Urinary bladder (tissue), 4 donors: ENCODE data around the gene CCND1. TPM values are rescaled to one million over a fixed set of nuclear protein-coding genes. Genes with fewer than 3 reads are reported as not detected.

Experiments used
- DNase-seq: peaks from one replicate; pipeline ENCODE4 v3.0.0-alpha.2; 2015; ENCODE audit errors: extremely low spot score
- H3K27ac ChIP-seq: one replicate; pipeline ENCODE4 v1.5.1; 2013; ENCODE audit warnings: low read depth, mild to moderate bottlenecking, moderate library complexity
- H3K36me3 ChIP-seq: one replicate; pipeline ENCODE4 v1.6.1; 2013; ENCODE audit warnings: mild to moderate bottlenecking, moderate library complexity; ENCODE audit not compliant: insufficient read depth
- H3K4me1 ChIP-seq: one replicate; pipeline ENCODE4 v1.6.1; 2013; ENCODE audit warnings: mild to moderate bottlenecking, moderate library complexity; ENCODE audit not compliant: insufficient read depth
- H3K4me3 ChIP-seq: one replicate; pipeline ENCODE4 v1.5.1; 2013; ENCODE audit warnings: low read depth, low read length
- WGBS: extraction: QIAGEN DNeasy Blood & Tissue Kit; methylation state at CpG from one replicate; pipeline ENCODE4 v1.1.7; 2013; 5-methylcytosine and 5-hydroxymethylcytosine counted together
- polyA plus RNA-seq: library from polyadenylated mRNA; stranded (reverse); fragments of 200-250 nt; gene quantifications from one replicate; pipeline ENCODE4 v1.2.3, GENCODE V29; 2013
- total RNA-seq: library from RNA; depleted of rRNA; stranded (reverse); fragments of >200 nt; gene quantifications from one replicate; pipeline ENCODE4 v1.2.3, GENCODE V29; 2014
- donor health status: healthy with polysubstance abuse.
- donor health status: healthy.

CCND1 gene
- total and polyA plus RNA-seq, 2 donors = 17.5 to 78.8 TPM

DNA sequence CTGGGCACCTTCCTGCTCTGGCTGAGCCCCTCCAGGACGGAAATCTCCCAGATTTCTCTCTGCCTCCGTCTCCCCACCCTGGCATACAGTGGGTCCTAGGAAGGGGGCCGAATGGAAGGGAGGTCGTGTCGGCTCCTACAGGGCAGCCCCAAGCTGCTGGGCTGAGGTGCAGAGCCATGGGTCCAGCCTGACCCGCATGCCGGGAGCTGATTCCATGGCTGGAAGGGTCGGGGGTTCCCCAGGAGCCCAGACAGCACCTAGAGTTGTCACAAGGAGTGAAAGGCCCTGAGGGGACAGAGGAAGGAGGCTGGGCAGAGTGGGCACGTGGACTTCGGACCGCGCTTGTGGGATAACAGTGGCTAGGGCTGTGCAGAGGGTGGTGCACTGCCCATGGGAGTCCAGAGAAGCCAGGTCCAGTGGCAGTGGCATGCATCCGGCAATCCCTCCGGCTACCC, 16.5 kb downstream of the CCND1 start:
- no peak for DNase-seq
- Histone ChIP-seq H3K36me3 (peaks cover 2% of the 10 kb centered on the region), H3K4me1 (no peaks in the 10 kb centered on the region)

DNA sequence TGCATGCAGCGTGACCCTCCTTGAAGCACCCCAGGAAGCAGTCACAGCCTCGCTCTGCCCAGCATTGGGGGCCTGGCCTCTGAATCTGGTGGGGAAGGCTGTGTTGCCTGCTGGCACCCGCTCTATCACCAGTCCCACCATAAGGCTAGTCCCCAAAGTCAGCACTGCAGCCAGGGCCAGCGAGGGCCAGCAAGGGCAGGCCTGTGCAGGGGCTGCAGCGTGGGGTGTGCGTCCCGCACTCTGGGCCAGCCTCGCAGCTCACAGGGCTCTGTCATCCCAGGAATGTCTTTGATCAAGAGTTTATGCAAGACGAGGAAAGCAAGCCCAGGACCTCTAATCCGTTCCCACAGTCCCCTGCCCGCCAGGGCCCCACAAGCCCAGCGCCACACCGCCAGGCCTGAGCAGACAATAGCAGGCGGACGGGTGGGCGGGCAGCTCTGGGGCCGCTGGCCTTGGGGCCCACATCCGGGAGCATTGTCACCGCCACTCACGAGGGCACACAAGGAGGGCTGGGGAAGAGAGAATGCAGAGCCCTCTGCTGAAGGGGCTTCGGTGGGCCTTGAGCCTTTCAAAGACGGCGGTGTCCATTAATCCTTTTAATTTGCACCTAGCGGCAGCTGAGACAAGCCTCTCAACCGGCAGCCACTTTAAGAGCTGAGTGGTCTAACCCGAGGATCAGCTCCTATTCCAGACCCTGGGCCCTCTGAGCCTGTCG, 17.1 kb downstream of the CCND1 start:
- 46% methylated on average over 27 of the region's 27 CpGs for WGBS
- no peak overlapping the region for H3K27ac ChIP-seq
- no peak for DNase-seq
- peaks cover 2% of the 10 kb centered on the region for H3K36me3 ChIP-seq
- H3K4me1 ChIP-seq = no peaks in the 10 kb centered on the region
- H3K4me3 ChIP-seq = no peak overlapping the region

More for the DNA sequence above, 16.5 kb downstream of the CCND1 start:
- 90% methylated on average over 14 of the region's 14 CpGs for WGBS
- no peak overlapping the region for H3K27ac ChIP-seq
- H3K4me3 ChIP-seq = no peak overlapping the region

- H3K4me1 ChIP-seq = no peaks in the 10 kb centered on the region
- H3K4me3 ChIP-seq = no peak overlapping the region
- WGBS = 66% methylated on average over 18 of the region's 18 CpGs
- DNase-seq = no peak
- no peaks in the 10 kb centered on the region for H3K36me3 ChIP-seq
- no peak overlapping the region for H3K27ac ChIP-seq
Observed at GRCh38 chr11:69658626-69659450, 17.9 kb downstream of the CCND1 start.

- WGBS = 91% methylated on average over 12 of the region's 12 CpGs
- Histone ChIP-seq H3K27ac (no peak overlapping the region), H3K4me3 (no peak overlapping the region), H3K36me3 (no peaks in the 10 kb centered on the region), H3K4me1 (no peaks in the 10 kb centered on the region)
- DNase-seq = no peak
Observed at GRCh38 chr11:69659591-69659990, 18.6 kb downstream of the CCND1 start.

- no peaks in the 10 kb centered on the region for H3K4me1 ChIP-seq
- WGBS = 94% methylated on average over 4 of the region's 4 CpGs
- H3K36me3 ChIP-seq = no peaks in the 10 kb centered on the region
- no peak overlapping the region for H3K4me3 ChIP-seq
- H3K27ac ChIP-seq = no peak overlapping the region
- no peak for DNase-seq
Observed at GRCh38 chr11:69660001-69660500, 19.1 kb downstream of the CCND1 start.

DNA sequence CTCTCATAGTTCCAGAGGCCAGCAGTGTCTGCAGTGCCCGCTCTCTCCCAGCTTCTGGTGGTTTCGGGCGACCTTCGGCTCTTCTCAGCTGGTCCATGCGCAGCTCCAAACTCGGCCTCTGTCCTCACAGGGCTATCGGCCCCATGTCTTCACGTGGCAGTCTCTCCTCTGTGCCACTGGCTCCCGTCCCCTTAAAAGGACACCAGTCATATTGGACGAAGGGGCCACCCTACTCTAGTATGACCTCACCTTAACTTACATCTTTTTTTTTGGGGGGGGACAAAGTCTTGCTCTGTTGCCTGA, 20.4 kb downstream of the CCND1 start:
- H3K4me1 ChIP-seq = no peaks in the 10 kb centered on the region
- H3K4me3 ChIP-seq = no peak overlapping the region
- no peak for DNase-seq
- 73% methylated on average over 10 of the region's 10 CpGs for WGBS
- no peak overlapping the region for H3K27ac ChIP-seq
- H3K36me3 ChIP-seq = no peaks in the 10 kb centered on the region

- 85% methylated on average over 16 of the region's 16 CpGs for WGBS
- H3K4me3 ChIP-seq = no peak overlapping the region
- no peak for DNase-seq
- H3K4me1 ChIP-seq = no peaks in the 10 kb centered on the region
- H3K27ac ChIP-seq = no peak overlapping the region
- no peaks in the 10 kb centered on the region for H3K36me3 ChIP-seq
Observed at GRCh38 chr11:69662021-69662698, 21.2 kb downstream of the CCND1 start.

GRCh38 chr11:69662806-69663205, 21.9 kb downstream of the CCND1 start:
- Histone ChIP-seq H3K4me3 (no peak overlapping the region), H3K4me1 (no peaks in the 10 kb centered on the region), H3K27ac (no peak overlapping the region), H3K36me3 (no peaks in the 10 kb centered on the region)
- no peak for DNase-seq
- 84% methylated on average over 13 of the region's 13 CpGs for WGBS

DNA sequence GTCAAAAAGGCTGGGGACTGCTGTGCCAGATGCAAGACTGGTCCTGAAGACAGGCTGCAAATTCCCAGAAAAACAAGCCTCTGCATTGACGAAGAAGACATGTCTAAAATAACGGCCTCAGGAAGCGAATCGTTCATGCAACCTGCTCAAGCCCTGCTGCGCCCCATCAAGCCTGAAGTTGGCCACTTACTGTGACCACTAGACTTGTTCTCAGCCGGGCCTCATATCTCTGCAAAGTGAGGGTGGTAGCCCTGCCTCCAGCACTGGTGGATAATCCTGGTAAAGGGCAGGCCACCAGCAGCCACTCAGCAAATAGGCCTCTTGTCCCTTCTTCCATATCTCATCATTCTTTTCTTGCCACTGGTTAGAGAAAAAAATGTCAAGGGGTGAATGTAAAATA, 22.4 kb downstream of the CCND1 start:
- 92% methylated on average over 6 of the region's 6 CpGs for WGBS
- no peak overlapping the region for H3K27ac ChIP-seq
- H3K36me3 ChIP-seq = no peaks in the 10 kb centered on the region
- no peak overlapping the region for H3K4me3 ChIP-seq
- H3K4me1 ChIP-seq = no peaks in the 10 kb centered on the region
- DNase-seq = no peak

DNA sequence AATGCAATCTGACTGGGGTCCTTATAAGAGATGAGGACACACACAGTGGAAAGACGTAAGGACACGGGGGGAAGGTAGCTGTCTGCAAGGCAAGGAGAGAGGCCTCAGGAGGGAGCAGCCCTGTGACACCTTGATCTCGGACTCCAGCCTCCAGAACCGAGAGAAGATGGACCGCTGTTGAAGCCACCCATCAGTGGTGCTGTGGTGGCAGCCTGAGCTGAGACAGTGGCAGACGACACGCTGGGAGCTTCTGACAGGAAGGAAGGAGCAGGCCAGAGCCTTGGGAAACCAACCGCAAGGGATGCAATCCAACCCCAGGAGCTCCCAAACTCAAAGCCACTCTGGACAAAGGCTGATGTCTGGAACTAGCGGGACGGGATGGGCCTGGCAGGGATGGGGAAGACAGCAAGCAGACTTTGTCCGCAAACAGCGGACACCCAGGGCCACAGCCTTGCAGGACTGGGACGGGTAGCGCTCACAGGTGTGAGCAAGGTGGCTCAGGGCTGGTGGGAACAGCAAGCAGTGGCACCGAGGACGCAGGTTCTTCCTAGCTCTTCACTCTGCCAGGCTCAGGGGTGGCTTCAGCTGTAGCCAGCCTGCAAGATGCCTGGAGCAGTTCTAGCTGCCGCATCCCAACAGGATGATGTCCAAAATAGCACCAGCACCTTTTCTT, 23.3 kb downstream of the CCND1 start:
- no peaks in the 10 kb centered on the region for H3K4me1 ChIP-seq
- H3K4me3 ChIP-seq = no peak overlapping the region
- DNase-seq = no peak
- H3K27ac ChIP-seq = no peak overlapping the region
- WGBS = 94% methylated on average over 17 of the region's 17 CpGs
- H3K36me3 ChIP-seq = no peaks in the 10 kb centered on the region

DNA sequence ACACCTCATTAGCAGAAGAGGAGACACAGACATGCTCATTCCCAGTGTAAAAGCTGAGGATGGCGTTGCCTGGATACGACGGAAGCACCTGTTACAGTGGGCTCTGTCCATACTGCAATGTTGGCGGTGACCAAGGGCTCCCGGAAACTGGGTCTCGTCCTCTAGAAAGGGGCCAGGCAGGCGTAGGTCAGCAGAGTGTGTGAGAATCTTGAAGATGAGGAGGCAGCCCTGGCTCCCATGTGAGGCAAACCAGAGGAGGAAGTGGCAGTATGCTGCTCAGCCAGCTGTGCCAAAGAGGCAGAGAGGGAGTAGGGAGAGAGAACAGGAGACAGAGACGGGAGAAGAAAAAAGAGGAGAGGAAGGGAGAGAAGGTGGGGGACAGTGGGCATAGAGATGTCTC, 23.9 kb downstream of the CCND1 start:
- no peaks in the 10 kb centered on the region for H3K36me3 ChIP-seq
- no peak overlapping the region for H3K4me3 ChIP-seq
- no peak overlapping the region for H3K27ac ChIP-seq
- no peaks in the 10 kb centered on the region for H3K4me1 ChIP-seq
- 89% methylated on average over 8 of the region's 8 CpGs for WGBS
- no peak for DNase-seq

GRCh38 chr11:69665669-69666068, 24.7 kb downstream of the CCND1 start:
- H3K4me1 ChIP-seq = no peaks in the 10 kb centered on the region
- no peak overlapping the region for H3K27ac ChIP-seq
- no peaks in the 10 kb centered on the region for H3K36me3 ChIP-seq
- 93% methylated on average over 11 of the region's 11 CpGs for WGBS
- DNase-seq = no peak
- H3K4me3 ChIP-seq = no peak overlapping the region

GRCh38 chr11:69666261-69666660, 25.3 kb downstream of the CCND1 start:
- no peak for DNase-seq
- 92% methylated on average over 14 of the region's 14 CpGs for WGBS
- no peaks in the 10 kb centered on the region for H3K4me1 ChIP-seq
- H3K27ac ChIP-seq = no peak overlapping the region
- no peaks in the 10 kb centered on the region for H3K36me3 ChIP-seq
- no peak overlapping the region for H3K4me3 ChIP-seq
